ENCODE results near the gene ADGRD2. TPM values are rescaled to one million over a fixed set of nuclear protein-coding genes. Genes with fewer than 3 reads are reported as not detected.

The ADGRD2 gene
- total RNA-seq, 4 donors from 2014 or later, result not detected

- no peak for DNase-seq
- in situ Hi-C loops (cut with MboI; ENCODE audit: low pct_ligation_motif_present in 1 of 4, low pct_unique_long_range_greater_than_20kb in 1 of 4, low sequenced_read_pairs in 3 of 4), result no loop called here
- H3K4me3 ChIP-seq, result no peak overlapping the region
- H3K27ac ChIP-seq, result no peak overlapping the region
- H3K9me3 ChIP-seq, result no peaks in the 10 kb centered on the region
- TF ChIP-seq POLR2AphosphoS5 (IDR thresholded peaks at IDR 0.05) (no peak), EP300 (IDR thresholded peaks at IDR 0.05; ENCODE audit: low read depth) (no peak), POLR2A (IDR thresholded peaks at IDR 0.05) (no peak)
- TF ChIP-seq, protein P1, sequence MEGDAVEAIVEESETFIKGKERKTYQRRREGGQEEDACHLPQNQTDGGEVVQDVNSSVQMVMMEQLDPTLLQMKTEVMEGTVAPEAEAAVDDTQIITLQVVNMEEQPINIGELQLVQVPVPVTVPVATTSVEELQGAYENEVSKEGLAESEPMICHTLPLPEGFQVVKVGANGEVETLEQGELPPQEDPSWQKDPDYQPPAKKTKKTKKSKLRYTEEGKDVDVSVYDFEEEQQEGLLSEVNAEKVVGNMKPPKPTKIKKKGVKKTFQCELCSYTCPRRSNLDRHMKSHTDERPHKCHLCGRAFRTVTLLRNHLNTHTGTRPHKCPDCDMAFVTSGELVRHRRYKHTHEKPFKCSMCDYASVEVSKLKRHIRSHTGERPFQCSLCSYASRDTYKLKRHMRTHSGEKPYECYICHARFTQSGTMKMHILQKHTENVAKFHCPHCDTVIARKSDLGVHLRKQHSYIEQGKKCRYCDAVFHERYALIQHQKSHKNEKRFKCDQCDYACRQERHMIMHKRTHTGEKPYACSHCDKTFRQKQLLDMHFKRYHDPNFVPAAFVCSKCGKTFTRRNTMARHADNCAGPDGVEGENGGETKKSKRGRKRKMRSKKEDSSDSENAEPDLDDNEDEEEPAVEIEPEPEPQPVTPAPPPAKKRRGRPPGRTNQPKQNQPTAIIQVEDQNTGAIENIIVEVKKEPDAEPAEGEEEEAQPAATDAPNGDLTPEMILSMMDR (IDR thresholded peaks at IDR 0.05), result no peak
- intact Hi-C loops (cut with DNase I; ENCODE audit: low total_unique reads), result no loop called here
- peaks cover 0 to 14% (median 9%) of the 10 kb centered on the region in 4 donors for H3K4me1 ChIP-seq
- peaks cover 47% of the 10 kb centered on the region for H3K27me3 ChIP-seq
- H3K36me3 ChIP-seq, result no peaks in the 10 kb centered on the region
- 77% methylated on average over 13 of the region's 13 CpGs; no CpG with 5 or more reads in 1 of the 2 donors for WGBS, 2 donors (ENCODE audit: low coverage in 1 of 2)
Measured at GRCh38 chr9:124449381-124450151, 685 bp upstream of the ADGRD2 start.

GRCh38 chr9:124450931-124451661 is 845 bp downstream of the ADGRD2 start:
- WGBS, 2 donors (ENCODE audit: low coverage in 1 of 2), result 46% methylated on average over 17 of the region's 19 CpGs; no CpG with 5 or more reads in 1 of the 2 donors
- TF ChIP-seq POLR2A (IDR thresholded peaks at IDR 0.05) (no peak), EP300 (IDR thresholded peaks at IDR 0.05; ENCODE audit: low read depth) (no peak), POLR2AphosphoS5 (IDR thresholded peaks at IDR 0.05) (no peak)
- DNase-seq, result no peak
- in situ Hi-C loops (cut with MboI; ENCODE audit: low pct_ligation_motif_present in 1 of 4, low pct_unique_long_range_greater_than_20kb in 1 of 4, low sequenced_read_pairs in 3 of 4), result no loop called here
- H3K27ac ChIP-seq, result no peak overlapping the region
- H3K4me3 ChIP-seq, result no peak overlapping the region
- H3K27me3 ChIP-seq, result peaks cover 47% of the 10 kb centered on the region
- intact Hi-C loops (cut with DNase I; ENCODE audit: low total_unique reads), result no loop called here
- no peaks in the 10 kb centered on the region for H3K9me3 ChIP-seq
- H3K36me3 ChIP-seq, result no peaks in the 10 kb centered on the region
- H3K4me1 ChIP-seq, result peaks cover 0 to 14% (median 9%) of the 10 kb centered on the region in 4 donors

- peaks cover 47% of the 10 kb centered on the region for H3K27me3 ChIP-seq
- WGBS, 2 donors (ENCODE audit: low coverage in 1 of 2), result 86% methylated on average over 19 of the region's 19 CpGs; no CpG with 5 or more reads in 1 of the 2 donors
- in situ Hi-C loops (cut with MboI; ENCODE audit: low pct_ligation_motif_present in 1 of 4, low pct_unique_long_range_greater_than_20kb in 1 of 4, low sequenced_read_pairs in 3 of 4), result no loop called here
Measured at GRCh38 chr9:124452326-124452725, 2.1 kb downstream of the ADGRD2 start.

DNA sequence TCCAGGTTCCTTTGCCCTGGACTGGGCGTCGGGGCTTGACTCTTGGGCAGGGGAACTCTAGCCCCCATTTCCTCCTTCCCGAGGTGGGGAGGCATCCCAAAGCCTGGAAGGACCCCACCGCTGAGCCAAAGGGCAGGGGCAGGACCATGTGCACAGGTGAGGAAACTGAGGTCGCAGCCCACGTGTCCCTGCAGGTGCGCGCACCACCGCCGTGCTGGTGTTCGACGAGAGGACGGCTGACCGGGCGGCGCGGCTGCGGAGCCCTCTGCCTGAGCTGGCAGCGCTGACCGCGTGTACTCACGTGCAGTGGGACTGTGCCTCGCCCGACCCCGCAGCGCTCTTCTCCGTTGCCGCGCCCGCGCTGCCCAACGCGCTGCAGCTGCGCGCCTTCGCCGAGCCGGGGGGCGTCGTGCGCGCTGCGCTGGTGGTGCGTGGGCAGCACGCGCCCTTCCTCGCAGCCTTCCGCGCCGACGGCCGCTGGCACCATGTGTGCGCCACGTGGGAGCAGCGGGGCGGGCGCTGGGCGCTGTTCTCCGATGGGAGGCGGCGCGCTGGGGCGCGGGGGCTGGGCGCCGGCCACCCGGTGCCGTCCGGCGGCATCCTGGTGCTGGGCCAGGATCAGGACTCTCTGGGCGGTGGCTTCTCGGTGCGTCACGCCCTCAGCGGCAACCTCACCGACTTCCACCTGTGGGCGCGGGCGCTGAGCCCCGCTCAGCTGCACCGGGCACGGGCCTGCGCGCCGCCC is 2.8 kb downstream of the ADGRD2 start:
- Histone ChIP-seq H3K36me3 (no peaks in the 10 kb centered on the region), H3K27ac (no peak overlapping the region), H3K27me3 (peaks cover 47% of the 10 kb centered on the region), H3K4me3 (peak overlapping the region in 3 of 4 donors; percentile 15 to 40 (median 29)), H3K4me1 (peaks cover 0 to 14% (median 9%) of the 10 kb centered on the region in 4 donors), H3K9me3 (no peaks in the 10 kb centered on the region)
- in situ Hi-C loops (cut with MboI; ENCODE audit: low pct_ligation_motif_present in 1 of 4, low pct_unique_long_range_greater_than_20kb in 1 of 4, low sequenced_read_pairs in 3 of 4), result no loop called here
- intact Hi-C loops (cut with DNase I; ENCODE audit: low total_unique reads), result no loop called here
- TF ChIP-seq EP300 (IDR thresholded peaks at IDR 0.05; ENCODE audit: low read depth) (no peak), POLR2A (IDR thresholded peaks at IDR 0.05) (no peak), POLR2AphosphoS5 (IDR thresholded peaks at IDR 0.05) (no peak)
- TF ChIP-seq, protein P1 (IDR thresholded peaks at IDR 0.05), result no peak
- no peak for DNase-seq
- 66% methylated on average over 59 of the region's 85 CpGs; no CpG with 5 or more reads in 1 of the 2 donors for WGBS, 2 donors (ENCODE audit: low coverage in 1 of 2)

More at GRCh38 chr9:124452326-124452725, 2.1 kb downstream of the ADGRD2 start:
- intact Hi-C loops (cut with DNase I; ENCODE audit: low total_unique reads), result no loop called here
- H3K27ac ChIP-seq, result no peak overlapping the region
- H3K4me1 ChIP-seq, result peaks cover 0 to 14% (median 9%) of the 10 kb centered on the region in 4 donors
- no peak for DNase-seq
- H3K9me3 ChIP-seq, result no peaks in the 10 kb centered on the region
- no peak overlapping the region for H3K4me3 ChIP-seq
- TF ChIP-seq POLR2AphosphoS5 (IDR thresholded peaks at IDR 0.05) (no peak), POLR2A (IDR thresholded peaks at IDR 0.05) (no peak), EP300 (IDR thresholded peaks at IDR 0.05; ENCODE audit: low read depth) (no peak)
- TF ChIP-seq, protein P1 (IDR thresholded peaks at IDR 0.05), result no peak
- H3K36me3 ChIP-seq, result no peaks in the 10 kb centered on the region

Data from transverse colon (tissue), 4 donors.